IPS-NIHi11 (cell line): ENCODE results near the gene ARGLU1.

Experiments used
- DNase-seq: peaks from one replicate; pipeline ENCODE4 v3.0.0; 2012; ENCODE audit warnings: mixed read lengths, low spot score

The ARGLU1 gene

DNA sequence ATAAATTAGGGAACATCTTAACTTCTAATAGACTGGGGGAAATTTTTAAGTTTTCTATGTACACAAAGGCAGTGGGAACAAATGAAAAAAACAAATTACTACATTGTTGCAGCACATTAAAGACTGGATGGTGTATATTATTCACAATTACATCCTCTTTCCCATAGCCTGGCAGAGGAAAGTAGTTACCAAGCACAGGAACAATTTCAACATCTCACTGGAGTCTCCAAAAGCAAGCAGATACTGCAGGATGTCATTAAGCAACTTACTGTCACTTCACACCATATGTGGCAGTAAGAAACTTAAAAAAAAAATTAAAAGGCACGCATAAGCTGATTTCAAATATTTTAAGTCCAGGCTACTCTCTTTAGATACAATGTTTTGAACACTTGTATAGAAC, 26.1 kb downstream of the ARGLU1 start:
- no peak for DNase-seq

DNA sequence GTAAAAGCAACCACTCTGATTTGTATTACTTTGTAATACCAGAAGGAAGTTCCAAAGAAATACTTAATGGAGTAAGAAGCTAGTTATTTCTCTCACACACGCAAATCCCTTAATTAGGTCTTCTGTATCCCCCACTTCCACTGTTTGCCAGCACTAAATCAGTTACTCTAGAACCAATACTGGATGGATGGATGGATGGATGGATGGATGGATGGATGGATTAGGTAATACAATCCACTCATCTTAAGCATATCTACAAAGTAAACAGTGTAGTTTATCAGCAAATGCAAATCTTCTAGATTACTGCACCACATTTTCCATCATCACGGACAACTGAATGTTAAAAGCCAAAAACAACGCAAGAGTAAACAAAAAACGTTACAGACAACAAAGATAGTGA, 27.3 kb downstream of the ARGLU1 start:
- no peak for DNase-seq

DNA sequence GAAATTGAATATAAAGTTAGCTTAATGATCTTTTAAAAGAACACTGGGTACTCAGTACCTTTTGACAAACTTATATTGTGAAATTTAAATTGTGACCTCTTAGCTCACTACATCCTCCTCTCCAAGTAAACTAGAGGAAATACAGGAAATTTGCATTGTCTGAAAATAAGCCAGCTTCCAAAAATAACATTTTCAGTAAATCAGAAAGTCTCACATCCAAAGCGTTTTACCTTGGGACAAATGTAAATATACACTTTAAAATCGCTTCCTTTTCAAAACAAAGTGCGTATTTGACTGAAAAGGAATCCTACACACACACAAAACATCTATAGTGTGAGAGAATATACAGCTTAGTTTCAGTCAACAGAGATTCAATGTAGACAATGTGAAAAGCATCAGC, 30.4 kb downstream of the ARGLU1 start:
- no peak for DNase-seq

DNA sequence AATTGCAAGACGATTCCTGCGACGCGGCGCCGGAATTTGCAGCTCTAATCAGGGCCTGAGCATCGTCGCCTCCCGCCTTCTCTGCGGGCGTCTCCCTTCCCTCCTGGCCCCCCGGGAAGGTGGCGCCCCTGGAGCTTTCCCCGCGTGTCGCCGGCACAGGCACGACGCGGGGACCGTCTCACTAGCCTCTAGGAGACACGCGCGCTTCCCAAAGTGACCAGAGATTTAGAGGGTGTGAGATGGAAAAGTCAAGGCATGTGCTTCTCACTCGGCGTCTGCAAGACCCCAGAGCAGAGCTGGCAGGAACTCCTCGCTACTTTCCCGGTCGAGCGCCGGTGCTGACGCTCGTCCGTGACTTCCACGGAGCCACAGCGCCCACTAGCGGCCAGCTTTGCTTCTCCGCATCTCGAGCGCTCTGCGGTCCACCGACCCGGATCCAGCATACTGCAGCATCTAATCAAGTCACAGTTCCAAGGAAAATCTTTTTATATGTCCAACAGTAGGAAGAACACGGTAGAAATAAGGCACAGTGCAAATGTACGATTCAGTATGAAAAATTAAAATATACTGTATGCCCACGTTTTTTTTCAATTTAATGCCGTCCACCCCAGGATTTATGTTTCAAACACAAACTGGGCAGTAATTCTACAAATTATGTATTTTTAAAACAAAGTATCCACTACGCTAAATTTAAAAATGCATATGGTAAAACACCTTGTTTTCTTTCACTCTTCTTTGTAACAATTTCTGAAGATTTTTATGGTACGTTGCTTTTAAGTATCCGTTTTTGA, 31.5 kb downstream of the ARGLU1 start:
- DNase-seq, result peak; percentile 78

DNA sequence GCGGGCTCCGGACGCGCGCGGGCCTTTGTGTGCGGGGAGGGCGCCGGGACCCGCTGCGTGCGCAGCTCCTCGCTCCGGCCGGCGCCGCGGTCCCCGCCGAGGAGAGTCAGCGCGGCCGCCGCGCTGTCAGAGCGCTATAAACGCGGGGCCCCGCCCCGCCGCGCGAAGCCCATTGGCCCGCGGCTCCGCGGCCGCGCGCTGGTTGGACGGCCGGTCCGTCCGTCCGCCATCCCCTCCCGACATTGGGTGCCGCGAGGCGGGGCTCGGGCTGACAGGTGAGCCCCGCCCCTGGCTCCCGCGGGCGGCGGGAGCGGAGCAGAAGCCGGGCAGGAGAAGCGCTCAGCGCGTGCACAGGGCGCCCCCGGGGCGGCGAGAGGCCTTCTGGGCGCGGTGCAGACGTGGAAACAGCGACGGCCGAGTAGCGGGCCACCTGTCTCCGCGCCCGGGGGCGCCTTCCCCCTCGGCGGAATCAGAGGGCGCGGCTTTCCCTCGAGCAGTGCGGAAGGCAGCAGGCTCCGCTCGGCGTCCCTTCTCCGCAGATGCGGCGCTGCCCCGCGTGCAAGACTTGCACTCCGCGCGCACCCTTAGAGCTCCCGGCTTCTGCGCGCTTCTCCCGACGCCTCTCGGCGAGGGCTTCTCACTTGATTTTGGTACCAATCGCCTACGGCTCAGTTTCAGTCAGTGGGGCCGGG, 32.2 kb downstream of the ARGLU1 start, which contains the start of gene EFNB2:
Gene EFNB2 (minus strand): TSS at position 111 of the 692 bp plus-strand sequence. CDS start 698 bp downstream, outside the sequence.
- peak; percentile 96 for DNase-seq

DNA sequence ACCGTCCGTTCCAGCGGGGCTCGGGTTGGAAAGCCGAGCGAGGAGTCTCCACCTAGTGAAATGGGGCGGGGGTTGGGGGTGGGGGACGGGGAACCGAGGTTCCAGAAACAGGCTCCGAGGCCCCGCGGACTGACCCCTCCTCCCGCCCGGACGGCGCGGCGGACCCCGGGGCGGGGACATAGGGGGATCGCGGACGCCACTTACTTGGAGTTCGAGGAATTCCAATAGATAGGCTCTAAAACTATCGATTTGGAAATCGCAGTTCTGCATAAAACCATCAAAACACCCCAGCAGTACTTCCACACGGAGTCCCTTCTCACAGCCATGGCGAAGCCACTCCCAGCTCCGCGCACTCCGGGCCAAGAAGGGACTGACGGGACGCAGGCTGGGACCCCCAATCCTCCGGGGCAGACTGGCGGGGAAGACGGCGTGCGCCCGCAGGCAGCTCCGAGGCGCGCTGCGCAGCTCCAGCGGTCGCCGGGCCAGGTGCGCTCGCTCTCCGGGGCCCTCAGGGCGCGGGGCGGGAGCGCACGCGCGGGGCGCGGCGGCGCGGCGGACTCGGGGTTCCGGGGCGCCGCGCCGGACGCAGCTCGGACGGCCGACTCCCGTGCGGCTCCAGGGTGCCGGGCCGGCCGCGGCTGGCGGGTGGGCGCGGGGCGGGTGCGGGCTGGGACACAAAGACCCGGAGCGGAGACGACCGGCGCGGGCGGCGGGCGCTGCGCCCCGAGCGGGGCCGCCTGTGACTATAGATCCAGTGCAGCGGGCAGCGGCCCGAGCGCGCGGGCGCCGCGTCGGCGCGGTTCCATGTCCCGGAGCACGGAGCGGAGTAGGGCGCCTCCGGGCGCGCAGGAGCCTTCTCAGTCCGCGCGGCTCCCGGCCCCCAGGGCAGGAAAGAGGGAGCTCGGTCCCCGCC, 33.0 kb downstream of the ARGLU1 start:
- DNase-seq, result peak; percentile 36

DNA sequence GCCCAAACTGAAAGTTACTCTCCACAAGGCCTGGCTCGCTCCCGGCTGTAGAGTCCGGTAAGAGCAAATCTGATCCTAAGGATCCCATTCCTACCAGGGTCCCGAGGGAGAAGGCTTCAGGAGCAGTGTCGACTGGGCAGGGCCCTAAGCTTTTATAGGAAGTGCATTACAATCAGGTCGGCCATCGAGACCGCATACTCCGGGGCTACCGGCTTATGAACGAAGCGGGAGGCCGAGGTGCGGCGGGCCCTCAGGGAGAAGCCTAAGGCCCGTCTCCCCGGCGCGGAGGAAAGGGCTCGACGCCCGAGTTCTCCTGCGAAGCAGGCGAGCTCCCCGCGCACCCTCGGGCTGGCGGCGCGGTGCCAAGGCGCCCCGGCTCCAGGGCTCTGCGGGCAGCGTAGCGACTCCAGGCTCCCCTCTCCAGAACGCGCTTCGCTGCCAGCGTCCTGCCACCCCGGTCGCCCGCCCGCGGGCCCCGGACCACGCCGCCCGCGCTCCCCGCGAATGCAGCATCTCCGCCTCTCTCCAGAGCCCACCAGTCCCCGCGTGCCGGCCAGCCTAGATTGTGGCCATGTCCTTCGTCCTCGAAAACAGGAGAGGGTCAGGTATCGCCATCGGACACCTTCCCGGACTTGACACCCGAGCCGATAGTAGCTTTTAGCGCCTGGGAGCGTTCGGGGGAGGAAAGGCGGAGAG, 33.8 kb downstream of the ARGLU1 start:
- no peak for DNase-seq

DNA sequence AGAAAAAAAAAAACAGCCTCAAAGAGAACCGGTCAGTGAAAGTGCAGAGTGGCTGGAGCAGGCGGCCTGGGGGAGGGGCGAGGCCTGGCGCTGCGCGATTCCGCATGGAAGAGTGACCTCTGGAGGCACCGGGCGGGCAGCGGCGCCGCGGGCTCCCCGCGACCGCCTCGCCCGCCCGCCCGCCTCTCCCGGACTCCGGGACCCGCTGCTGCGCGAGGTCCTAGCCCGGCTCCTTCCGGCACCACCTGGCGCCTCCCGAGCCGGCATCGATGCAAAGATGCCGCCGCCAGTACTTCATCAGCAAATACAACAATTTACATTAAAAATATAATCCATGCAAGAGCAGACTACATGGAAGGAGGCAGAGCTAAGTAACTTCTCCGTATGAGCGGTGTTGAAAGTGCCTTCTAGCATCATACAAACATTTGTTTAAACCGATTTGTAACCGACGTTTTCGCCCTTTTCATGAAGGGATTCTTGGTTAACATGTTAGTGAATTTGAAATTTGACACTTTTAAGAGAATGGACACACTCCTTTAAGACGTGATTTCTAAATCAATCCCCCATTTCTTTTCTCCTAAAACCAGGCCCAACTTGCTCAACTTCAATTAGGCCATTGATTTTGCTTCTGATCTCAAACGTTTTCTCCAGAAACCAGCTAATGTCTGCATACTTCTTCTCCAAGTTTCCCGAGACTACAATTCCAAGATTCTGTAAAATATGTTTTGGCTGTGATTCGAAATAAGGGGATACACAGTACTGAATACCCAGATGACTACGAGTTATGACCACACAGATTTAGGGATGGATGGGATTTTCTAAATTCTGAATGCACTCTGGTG, 34.6 kb downstream of the ARGLU1 start:
- DNase-seq, result peak; percentile 62

DNA sequence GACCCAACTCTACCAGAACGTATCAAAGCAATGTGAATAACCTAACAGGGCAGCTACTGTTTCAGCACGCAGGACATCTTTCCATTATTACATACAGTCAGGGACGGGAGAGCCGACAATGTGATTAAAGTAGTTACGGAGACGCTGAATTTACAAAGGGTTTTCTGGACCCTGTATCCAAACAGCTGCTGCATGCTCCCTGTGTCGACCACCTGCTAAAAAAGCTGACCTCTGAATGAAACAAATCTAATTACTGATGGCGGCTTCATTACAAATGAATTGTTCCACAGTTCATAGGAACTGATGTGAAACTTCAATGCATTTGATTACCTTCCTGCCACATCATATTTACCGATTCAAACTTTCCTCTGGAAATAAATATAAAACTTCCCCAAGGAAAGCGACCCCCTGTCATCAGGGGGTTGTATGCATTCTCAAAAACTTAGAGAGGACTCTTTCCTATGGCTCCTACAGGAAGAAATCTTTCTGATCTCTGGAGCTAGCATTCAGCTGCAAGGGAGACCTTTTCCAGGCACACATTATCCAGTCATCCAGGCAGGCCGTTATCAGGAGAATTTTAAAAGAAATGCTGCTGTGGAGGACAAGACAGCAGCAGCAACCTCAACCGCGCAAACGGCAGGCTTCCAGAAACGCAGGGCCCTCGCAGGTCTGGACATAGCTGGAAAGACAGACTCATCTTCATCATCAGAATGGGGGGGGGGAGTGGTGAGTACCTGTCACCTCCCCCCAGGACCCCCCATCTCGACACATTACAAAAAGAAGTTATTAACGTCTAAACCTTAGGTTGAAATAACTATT, 35.6 kb downstream of the ARGLU1 start:
- no peak for DNase-seq

DNA sequence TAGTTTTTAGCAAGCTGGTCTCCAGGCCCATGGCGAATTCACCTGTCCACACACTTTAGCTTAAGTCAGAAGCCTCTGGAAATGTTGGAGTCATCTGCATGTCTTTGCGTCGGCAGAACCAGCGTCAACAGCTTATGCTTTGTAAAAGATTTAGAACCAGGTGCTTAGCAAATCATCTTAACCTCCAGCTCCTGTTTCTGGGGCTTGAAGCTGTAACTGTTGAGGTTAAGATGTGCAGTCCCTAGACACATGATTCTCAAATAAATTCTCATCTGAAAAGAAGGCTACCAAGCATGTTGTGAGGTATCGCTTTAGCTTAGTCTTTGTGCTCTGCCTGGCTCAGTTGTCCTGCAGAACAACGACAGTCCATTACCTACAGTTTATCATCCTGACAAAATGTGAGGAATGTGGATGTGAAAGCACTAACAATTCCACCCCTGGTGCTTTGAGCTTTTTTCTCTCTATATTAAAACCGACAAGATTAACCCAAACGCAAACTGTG, 36.9 kb downstream of the ARGLU1 start:
- DNase-seq, result no peak

DNA sequence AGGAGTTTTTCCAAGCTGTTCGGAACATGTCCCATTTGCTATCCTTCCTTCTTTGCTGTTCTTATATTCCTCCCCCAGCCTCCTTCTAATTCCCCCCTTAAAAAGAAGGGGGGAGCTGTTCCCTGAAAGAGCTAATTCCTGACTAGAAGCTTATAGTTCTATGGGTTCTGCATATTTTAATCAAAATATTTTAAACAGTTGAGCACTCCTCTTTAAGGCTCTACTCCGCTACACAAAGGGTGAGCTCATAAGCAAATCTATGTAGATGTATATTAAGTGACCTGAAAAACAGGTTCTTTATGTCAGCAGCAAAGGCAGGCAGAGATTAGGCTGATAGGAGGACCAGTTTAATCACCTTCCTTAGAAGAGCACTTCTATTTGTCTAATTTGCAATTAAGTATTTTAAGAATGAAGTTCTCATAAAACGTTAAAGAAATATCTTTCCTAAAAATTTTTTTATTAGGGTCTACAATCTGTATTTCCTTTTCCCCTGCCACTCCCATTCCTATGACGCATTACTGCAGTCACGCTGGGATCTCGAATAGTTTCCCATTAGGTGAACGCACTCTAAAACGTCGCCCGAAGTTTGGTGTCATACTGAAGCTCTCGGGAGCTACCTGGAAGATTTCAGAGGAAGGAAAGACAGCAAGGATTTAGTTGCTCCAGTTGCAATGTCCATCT, 37.6 kb downstream of the ARGLU1 start:
- no peak for DNase-seq

DNA sequence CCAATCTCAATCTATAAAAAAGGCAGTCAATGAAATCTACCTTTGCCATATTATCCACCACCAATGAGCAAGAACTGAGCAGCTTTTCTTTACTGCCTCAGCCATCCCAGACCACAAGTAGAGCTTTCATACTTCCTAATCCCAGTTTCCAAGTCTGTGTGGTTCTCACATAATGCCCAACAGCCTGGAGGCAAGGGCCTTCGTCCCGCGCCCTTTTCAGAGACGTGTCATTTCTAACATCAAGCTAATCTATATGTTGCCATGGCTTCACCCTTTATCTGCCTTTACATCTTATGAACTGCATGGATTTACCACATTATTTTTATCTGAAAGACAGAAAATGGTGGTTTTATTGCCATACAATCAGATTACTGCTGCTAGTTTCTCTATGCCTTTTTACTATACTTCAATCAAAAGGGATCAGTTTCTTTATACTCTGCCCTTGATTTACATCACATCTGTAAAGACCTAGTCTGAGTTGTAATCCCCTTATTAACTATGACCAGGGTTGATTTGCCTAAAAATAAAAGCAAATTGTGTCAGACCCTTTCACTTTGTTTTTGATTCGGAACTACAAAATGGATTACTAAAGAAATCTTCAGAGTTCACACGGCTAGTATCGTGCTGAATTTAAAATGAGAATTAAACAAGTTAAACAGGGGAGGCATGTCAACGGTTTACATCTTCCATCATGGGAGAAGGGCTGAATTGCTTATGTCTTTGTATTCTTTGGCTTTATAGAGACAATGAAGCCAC, 38.3 kb downstream of the ARGLU1 start:
- DNase-seq, result no peak

DNA sequence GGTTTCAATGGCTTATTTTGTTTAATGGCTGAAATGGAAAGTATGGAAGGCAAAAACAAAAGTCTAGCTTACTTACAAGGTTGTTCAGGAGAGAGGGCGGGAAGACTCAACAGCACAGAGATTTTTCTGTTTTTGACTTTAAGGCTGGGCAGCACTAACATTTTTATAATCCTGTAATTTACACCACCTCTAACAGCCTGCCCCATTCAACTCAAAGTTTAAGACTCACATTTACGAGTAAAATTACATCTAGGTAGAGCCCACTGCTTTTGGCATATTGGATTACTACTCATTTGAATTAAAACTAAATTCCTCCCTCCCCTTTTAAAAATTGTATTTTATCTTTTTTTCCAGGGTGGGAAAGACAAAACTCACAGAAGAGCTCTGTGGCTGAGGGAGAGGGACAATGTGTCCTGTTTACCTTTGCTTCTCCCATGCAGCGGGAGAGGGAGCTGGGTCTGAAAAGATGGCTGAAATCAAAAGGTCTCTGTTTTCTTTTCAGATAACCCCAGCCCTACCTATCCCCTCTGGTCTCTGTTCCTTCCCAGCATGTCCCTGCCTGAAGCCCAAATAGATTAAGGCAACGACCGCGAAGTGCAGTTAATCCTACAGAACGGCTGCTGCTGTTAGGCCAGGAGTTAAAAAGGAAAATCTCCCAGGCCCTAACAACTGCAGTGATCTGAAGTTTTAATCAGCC, 39.1 kb downstream of the ARGLU1 start:
- no peak for DNase-seq

DNA sequence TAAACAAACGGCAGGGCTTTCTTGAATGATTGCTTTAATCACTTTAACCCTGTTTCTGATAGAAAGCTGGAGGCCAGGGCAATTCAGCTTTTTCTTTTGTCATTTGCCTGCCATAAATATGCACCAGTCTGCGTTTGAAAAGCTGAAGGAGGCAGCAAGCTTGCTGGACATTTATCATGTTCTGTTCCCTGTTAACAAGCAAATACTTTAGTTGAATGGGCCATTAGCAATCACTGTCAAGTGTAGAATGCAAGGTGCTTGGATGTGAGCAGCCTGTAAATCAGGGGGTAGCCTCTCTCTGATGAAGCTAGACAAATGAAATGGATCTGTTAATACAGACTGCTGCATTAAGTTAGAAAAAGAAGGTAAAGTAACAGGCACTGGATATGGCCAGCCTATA, 40.1 kb downstream of the ARGLU1 start:
- no peak for DNase-seq

DNA sequence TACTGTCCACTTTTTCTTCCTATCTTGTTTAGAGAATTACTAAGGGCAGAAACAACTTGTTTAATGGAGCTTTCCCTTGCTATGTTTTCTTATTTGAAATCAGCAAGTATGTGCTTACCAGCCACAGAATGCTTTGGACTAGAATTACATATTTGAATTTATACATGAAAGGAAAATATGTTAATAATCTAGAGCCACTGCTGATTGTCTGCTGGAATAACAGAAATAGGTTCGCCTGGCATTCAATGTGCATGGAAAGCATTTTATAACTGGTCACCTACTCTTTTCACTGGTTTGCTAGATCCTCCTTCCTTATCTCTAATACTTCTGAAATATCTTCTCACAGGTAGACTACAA, 40.5 kb downstream of the ARGLU1 start:
- DNase-seq, result no peak

DNA sequence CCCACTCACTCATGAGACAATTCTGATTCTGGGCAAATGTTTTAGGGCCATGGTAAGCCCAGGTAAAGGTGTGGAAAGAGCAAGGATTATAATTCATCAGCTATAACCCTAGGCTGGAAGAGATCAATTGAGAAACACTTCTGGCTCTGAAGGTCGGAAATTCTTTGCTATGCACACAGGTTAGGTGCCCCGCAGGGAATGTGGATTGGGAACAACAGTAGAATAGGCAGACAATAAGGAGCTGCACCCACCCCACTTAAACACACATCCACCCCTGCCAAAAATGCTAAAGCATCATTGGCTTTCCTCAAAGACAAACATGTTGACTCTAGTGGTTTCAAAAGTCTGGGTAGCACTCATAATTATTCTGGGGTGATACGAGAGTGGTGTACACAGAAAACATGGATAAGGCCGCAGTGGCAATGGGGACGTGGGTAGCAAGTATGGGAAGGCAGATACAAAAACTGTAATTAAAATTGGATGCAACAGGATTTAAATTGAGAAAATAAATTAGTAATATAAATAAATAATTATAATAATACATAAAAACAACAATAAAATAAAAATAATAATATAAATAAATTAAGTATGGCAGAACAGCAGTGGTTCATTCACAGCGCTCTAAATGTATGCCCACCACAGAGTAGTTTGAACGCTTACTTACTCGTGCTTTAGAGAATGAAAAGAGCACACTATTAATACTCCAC, 41.0 kb downstream of the ARGLU1 start:
- no peak for DNase-seq

DNA sequence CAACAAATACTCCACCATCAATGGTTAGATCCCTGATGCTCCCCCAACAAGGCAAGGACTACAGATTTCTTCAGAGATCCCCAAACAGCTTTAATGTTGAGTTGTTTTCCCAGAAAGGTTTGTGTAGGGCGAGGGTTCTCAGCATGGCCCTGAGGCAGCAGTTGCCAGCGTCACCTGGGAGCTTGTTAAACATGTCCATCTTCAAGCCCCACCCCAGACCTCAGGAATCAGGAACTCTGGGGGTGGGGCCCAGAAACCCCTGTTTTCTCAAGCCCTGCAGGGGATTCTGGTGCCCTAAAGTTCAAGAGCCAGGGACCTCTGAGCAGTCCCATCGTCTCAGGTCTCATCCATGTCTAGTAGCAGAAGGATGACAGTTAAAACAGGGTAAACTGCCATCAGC, 42.1 kb downstream of the ARGLU1 start:
- DNase-seq, result no peak
